Ascending aorta (tissue), 2 donors: Measurements from ENCODE around the gene MMRN1. TPM values are rescaled to one million over a fixed set of nuclear protein-coding genes. Genes with fewer than 3 reads are reported as not detected.

ENCODE experiments used
- DNase-seq, 2 donors: peaks; one replicate each; pipeline ENCODE4 v3.0.0-alpha.2; 2019; ENCODE audit warnings: low spot score in 2 of 2
- H3K27ac ChIP-seq, 2 donors: fragments of 200-600 bp; sonication (generic); one replicate each; pipeline ENCODE4 v1.5.1; 2016 to 2017; ENCODE audit warnings: mild to moderate bottlenecking in 1 of 2
- H3K27me3 ChIP-seq: fragments of 200-600 bp; sonication (generic); one replicate; pipeline ENCODE4 v1.5.1; 2017
- H3K36me3 ChIP-seq, 2 donors: fragments of 200-600 bp; sonication (generic); one replicate each; pipeline ENCODE4 v1.5.1; 2016
- H3K4me1 ChIP-seq, 2 donors: fragments of 200-600 bp; sonication (generic); one replicate each; pipeline ENCODE4 v1.5.1; 2016 to 2017; ENCODE audit warnings: mild to moderate bottlenecking in 1 of 2
- H3K4me3 ChIP-seq, 2 donors: fragments of 200-600 bp; sonication (generic); one replicate each; pipeline ENCODE4 v1.5.1; 2016 to 2017; ENCODE audit warnings: mild to moderate bottlenecking in 1 of 2
- H3K9me3 ChIP-seq, 2 donors: fragments of 200-600 bp; sonication (generic); one replicate each; pipeline ENCODE4 v1.5.1; 2016
- intact Hi-C: fragments of 100-400 bp; cut with DNase I; formaldehyde crosslinking; loops from one replicate; pipeline ENCODE4 v1.15.1; 2023
- total RNA-seq: library from RNA; depleted of rRNA; stranded (reverse); fragments of >200 nt; gene quantifications from one replicate; pipeline ENCODE4 v1.1.0, GENCODE V29; 2016
- TF ChIP-seq, protein P1 (sequence below), 3 experiments: fragments of 200-600 bp in 2 of 3; fragments of 450-650 bp in 1 of 3; sonication (generic) in 2 of 3; IDR thresholded peaks; one replicate each; pipeline ENCODE4 v1.5.1; 2016 to 2019; ENCODE audit warnings: antibody characterized with exemption in 3 of 3, mild to moderate bottlenecking in 1 of 3, moderate library complexity in 1 of 3

MMRN1 gene
- total RNA-seq, 1 donor from 2014 or later, result 109 TPM

DNA sequence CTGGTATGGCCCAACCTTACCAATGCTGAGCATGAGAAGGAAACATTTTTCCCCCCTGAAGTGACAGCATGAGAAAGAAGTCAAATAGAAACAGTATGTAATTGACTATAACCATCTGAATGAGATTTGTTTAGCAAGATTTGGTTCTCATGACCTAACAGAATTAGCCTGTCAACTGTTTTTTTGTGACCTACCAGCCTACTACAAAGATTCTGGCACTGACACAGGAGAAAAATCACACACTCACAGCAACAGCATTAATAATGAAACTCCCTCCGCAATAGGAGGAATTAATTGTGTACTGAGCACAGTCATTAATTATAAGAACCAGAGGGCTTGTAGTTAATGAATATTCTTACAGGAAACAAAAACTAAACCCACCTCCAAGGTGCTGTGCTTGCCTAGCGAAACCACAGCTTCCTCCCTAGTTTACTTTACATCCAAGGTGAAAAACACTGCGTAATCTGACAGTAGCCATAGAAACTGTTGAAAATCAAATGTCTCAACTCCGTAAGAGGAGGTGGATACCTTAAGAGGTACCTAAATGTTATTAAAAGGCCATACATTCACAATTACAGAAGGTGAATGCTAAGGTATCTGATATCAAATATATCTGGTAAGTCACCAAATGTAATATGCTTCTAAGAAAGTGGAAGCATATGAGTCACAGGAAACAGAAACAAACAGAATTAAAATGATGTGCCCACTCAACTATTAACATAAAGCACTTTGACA, 34.9 kb downstream of the MMRN1 start:
- Histone ChIP-seq H3K27ac (no peak overlapping the region), H3K4me3 (no peak overlapping the region), H3K36me3 (no peaks in the 10 kb centered on the region), H3K9me3 (no peaks in the 10 kb centered on the region), H3K4me1 (no peaks in the 10 kb centered on the region), H3K27me3 (no peaks in the 10 kb centered on the region)
- TF ChIP-seq, protein P1, sequence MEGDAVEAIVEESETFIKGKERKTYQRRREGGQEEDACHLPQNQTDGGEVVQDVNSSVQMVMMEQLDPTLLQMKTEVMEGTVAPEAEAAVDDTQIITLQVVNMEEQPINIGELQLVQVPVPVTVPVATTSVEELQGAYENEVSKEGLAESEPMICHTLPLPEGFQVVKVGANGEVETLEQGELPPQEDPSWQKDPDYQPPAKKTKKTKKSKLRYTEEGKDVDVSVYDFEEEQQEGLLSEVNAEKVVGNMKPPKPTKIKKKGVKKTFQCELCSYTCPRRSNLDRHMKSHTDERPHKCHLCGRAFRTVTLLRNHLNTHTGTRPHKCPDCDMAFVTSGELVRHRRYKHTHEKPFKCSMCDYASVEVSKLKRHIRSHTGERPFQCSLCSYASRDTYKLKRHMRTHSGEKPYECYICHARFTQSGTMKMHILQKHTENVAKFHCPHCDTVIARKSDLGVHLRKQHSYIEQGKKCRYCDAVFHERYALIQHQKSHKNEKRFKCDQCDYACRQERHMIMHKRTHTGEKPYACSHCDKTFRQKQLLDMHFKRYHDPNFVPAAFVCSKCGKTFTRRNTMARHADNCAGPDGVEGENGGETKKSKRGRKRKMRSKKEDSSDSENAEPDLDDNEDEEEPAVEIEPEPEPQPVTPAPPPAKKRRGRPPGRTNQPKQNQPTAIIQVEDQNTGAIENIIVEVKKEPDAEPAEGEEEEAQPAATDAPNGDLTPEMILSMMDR (IDR thresholded peaks at IDR 0.05), result no peak
- DNase-seq, result no peak
- intact Hi-C loops, result no loop called here

DNA sequence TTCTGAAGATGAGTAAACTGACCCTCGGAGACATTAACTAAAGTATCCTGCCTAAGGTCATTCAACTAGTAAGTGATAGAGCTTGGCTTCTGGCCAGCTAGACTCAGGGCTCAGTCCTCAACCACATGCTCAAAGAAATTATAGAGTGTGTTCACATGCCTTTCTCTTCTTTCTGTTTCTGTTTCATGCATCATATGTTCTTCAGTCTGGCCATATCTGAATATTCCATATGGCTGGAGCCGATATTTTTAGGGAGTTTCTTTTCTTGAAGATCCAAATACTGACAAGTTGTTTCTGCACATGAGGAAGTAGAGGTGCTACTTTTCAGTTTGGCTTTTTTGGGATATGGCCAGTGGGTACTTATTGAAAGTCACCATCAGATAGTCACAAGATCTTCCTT, 44.9 kb downstream of the MMRN1 start:
- H3K36me3 ChIP-seq, result no peaks in the 10 kb centered on the region
- no peak overlapping the region for H3K4me3 ChIP-seq
- H3K9me3 ChIP-seq, result no peaks in the 10 kb centered on the region
- no peaks in the 10 kb centered on the region for H3K27me3 ChIP-seq
- no peak for DNase-seq
- TF ChIP-seq, protein P1 (IDR thresholded peaks at IDR 0.05), result no peak
- H3K27ac ChIP-seq, result no peak overlapping the region
- H3K4me1 ChIP-seq, result no peaks in the 10 kb centered on the region
- intact Hi-C loops, result no loop called here

DNA sequence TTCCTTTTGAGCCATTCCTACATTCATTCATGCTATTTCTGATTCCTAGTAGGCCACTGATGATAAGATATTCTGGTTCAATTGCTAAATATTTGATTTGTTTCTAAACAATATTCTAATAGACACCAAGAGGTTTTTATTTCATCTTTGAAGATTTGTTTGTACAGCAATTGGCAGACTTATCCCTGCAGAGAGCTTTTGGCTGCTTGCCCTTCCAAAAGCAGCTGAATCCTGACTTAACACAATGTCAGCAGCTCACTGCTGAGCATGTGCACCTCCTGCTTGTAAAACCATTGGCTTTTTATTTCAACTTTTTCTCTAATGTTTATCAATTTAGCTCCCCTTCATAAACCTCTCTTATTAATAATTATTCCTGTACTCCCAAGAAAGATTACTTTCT, 45.3 kb downstream of the MMRN1 start:
- Histone ChIP-seq H3K27ac (no peak overlapping the region), H3K9me3 (no peaks in the 10 kb centered on the region), H3K27me3 (no peaks in the 10 kb centered on the region), H3K36me3 (no peaks in the 10 kb centered on the region), H3K4me3 (no peak overlapping the region), H3K4me1 (no peaks in the 10 kb centered on the region)
- TF ChIP-seq, protein P1 (IDR thresholded peaks at IDR 0.05), result no peak
- DNase-seq, result no peak
- intact Hi-C loops, result no loop called here

DNA sequence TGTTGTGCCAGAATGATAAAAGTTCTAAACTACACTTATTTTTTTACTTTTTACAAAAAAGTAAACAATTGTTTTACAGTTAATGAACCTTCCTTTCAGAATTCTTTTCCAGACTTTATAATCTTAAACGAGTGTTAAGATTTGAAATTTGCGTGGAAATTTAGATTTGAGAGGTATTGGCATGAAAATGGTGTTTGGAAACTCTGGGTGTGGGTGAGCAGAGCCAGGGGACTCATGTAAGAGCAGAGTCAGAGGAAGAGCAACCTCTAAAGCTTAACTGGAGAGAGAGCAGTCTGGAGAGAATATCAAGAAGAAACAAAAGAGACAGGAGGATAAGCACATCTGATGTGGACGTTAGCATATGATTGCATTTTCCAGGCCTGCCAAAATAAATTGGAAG, 48.2 kb downstream of the MMRN1 start:
- H3K27me3 ChIP-seq, result no peaks in the 10 kb centered on the region
- H3K27ac ChIP-seq, result no peak overlapping the region
- H3K36me3 ChIP-seq, result no peaks in the 10 kb centered on the region
- DNase-seq, result no peak
- intact Hi-C loops, result no loop called here
- TF ChIP-seq, protein P1 (IDR thresholded peaks at IDR 0.05), result no peak
- H3K4me3 ChIP-seq, result no peak overlapping the region
- no peaks in the 10 kb centered on the region for H3K4me1 ChIP-seq
- H3K9me3 ChIP-seq, result no peaks in the 10 kb centered on the region

DNA sequence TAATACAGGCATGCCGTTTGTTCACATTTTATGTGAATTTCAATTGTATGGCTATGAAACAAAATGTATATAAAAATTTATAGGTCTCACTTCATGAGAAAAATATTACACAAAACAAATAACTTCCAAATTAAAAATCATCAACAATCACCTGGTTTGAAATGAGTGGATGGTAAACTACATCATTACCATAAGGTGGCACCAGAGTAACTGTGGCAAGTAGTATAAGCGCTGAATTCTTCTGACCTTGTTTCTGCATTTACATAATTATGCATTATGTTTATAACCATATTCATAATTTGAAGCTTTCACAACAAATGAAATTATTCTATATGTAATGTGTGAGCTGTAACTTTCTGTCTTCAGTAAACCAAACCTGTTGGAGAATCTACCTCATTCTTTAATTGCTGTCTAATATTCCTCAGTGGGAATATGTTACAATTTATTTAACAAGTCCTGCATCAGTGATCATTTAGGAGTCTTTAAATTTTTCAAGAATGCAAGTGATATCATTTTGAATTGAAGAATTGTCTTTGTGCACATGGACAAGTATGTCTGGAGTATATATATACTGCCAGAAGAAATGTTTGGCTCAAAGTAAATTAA, 55.2 kb downstream of the MMRN1 start:
- Histone ChIP-seq H3K36me3 (no peaks in the 10 kb centered on the region), H3K4me1 (no peaks in the 10 kb centered on the region), H3K27ac (no peak overlapping the region), H3K27me3 (no peaks in the 10 kb centered on the region), H3K4me3 (no peak overlapping the region), H3K9me3 (no peaks in the 10 kb centered on the region)
- intact Hi-C loops, result no loop called here
- no peak for DNase-seq
- TF ChIP-seq, protein P1 (IDR thresholded peaks at IDR 0.05), result no peak
